ENCODE measurements around the gene AGAP1. TPM values are rescaled to one million over a fixed set of nuclear protein-coding genes. Genes with fewer than 3 reads are reported as not detected.

The AGAP1 gene
- total and polyA plus RNA-seq, 4 donors, result 2.0 to 8.5 (median 5.4) TPM

DNA sequence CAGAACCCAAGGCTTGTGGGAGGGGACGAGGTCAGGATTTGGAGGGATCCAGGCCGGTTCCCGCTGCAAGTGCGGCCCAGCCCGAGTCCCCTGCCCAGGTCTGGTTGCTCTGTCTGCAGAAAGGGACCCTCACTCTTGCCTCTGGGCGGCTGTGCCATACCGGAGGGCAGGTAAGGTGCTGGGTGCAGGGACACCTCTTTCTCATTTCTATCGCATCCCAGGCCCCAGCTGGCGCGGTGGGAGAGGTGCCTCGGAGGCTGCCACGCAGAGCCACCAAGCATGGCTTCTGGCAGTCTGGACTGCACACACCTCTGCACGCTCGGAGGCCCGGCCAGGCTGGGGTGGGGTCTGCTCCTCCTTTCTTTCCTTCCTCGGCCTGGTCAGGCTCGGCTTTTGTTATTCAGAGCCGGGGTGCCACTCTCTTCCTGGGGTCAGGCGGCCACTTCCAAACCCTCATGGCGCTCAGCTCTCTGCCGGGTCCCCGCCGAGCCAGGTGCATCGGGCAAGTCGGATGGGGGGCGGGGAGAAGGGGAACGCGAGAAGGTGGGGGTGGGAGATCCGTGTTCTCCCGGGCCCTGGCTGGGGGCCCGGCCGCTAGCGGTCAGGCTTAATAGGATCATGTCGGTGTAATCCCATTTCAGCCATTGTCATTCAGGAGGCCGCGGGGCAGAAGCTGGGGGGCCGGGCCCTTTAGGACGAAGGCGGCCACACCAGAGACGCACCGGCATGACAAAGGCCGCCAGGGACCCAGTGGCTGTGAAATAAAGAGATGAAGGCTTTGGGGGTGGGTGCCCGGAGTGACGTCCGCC is 665.3 kb downstream of the AGAP1 start:
- H3K36me3 ChIP-seq (ENCODE audit: control insufficient read depth in 4 of 4, insufficient read depth in 3 of 4, low read depth in 1 of 4, low read length in 3 of 4), result no peaks in the 10 kb centered on the region
- TF ChIP-seq, protein P1, sequence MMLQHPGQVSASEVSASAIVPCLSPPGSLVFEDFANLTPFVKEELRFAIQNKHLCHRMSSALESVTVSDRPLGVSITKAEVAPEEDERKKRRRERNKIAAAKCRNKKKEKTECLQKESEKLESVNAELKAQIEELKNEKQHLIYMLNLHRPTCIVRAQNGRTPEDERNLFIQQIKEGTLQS (IDR thresholded peaks at IDR 0.05), result no peak
- TF ChIP-seq, protein P2, sequence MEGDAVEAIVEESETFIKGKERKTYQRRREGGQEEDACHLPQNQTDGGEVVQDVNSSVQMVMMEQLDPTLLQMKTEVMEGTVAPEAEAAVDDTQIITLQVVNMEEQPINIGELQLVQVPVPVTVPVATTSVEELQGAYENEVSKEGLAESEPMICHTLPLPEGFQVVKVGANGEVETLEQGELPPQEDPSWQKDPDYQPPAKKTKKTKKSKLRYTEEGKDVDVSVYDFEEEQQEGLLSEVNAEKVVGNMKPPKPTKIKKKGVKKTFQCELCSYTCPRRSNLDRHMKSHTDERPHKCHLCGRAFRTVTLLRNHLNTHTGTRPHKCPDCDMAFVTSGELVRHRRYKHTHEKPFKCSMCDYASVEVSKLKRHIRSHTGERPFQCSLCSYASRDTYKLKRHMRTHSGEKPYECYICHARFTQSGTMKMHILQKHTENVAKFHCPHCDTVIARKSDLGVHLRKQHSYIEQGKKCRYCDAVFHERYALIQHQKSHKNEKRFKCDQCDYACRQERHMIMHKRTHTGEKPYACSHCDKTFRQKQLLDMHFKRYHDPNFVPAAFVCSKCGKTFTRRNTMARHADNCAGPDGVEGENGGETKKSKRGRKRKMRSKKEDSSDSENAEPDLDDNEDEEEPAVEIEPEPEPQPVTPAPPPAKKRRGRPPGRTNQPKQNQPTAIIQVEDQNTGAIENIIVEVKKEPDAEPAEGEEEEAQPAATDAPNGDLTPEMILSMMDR (IDR thresholded peaks at IDR 0.05; ENCODE audit: low read depth, low read length, missing input control), result no peak
- TF ChIP-seq, protein P3, sequence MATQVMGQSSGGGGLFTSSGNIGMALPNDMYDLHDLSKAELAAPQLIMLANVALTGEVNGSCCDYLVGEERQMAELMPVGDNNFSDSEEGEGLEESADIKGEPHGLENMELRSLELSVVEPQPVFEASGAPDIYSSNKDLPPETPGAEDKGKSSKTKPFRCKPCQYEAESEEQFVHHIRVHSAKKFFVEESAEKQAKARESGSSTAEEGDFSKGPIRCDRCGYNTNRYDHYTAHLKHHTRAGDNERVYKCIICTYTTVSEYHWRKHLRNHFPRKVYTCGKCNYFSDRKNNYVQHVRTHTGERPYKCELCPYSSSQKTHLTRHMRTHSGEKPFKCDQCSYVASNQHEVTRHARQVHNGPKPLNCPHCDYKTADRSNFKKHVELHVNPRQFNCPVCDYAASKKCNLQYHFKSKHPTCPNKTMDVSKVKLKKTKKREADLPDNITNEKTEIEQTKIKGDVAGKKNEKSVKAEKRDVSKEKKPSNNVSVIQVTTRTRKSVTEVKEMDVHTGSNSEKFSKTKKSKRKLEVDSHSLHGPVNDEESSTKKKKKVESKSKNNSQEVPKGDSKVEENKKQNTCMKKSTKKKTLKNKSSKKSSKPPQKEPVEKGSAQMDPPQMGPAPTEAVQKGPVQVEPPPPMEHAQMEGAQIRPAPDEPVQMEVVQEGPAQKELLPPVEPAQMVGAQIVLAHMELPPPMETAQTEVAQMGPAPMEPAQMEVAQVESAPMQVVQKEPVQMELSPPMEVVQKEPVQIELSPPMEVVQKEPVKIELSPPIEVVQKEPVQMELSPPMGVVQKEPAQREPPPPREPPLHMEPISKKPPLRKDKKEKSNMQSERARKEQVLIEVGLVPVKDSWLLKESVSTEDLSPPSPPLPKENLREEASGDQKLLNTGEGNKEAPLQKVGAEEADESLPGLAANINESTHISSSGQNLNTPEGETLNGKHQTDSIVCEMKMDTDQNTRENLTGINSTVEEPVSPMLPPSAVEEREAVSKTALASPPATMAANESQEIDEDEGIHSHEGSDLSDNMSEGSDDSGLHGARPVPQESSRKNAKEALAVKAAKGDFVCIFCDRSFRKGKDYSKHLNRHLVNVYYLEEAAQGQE (IDR thresholded peaks at IDR 0.05), result no peak
- TF ChIP-seq FOXA1 (IDR thresholded peaks at IDR 0.05), result no peak
- TF ChIP-seq RAD21 (IDR thresholded peaks at IDR 0.05), result no peak
- TF ChIP-seq NR2F2 (IDR thresholded peaks at IDR 0.05), result no peak
- peaks cover 0 to 3% (median 1%) of the 10 kb centered on the region in 4 donors for H3K9me3 ChIP-seq (ENCODE audit: control insufficient read depth in 4 of 4, low read length in 3 of 4)
- H3K27me3 ChIP-seq (ENCODE audit: control insufficient read depth in 4 of 4, insufficient read depth in 4 of 4, low read length in 3 of 4), result peaks cover 0 to 24% (median 9%) of the 10 kb centered on the region in 4 donors
- no peak overlapping the region for H3K4me3 ChIP-seq (ENCODE audit: low read depth in 1 of 3, low read length in 3 of 3)
- H3K4me1 ChIP-seq (ENCODE audit: control insufficient read depth in 4 of 4, insufficient read depth in 4 of 4, low read length in 3 of 4), result peaks cover 3 to 9% (median 7%) of the 10 kb centered on the region in 4 donors
- no peak overlapping the region for H3K27ac ChIP-seq (ENCODE audit: low read depth in 1 of 2, low read length in 2 of 2)
- no peak overlapping the region for H3K9ac ChIP-seq (ENCODE audit: low read depth in 1 of 2, low read length in 2 of 2)
- DNase-seq (ENCODE audit: low spot score), result no peak
- WGBS, result 15% methylated on average over 45 of the region's 45 CpGs

DNA sequence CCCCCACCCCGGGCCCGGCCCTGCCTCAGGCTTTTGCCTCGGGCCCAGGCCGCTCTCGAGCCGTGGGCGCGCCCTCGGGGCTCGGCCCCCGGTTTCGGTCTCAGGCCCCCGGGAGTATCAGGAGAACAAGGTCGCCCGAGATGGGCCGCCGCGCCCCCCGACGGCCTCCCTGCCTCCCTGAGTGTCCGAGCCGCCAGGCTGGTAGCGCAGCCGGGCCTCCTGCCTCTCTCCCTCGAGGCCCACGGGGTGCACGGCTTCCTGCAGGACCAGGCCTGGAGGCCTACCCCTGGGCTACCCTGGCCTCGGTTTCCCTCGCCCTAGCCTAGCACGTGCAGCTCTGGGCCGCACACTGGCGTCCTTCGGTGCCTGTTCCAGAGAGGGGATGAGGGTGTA is 665.9 kb downstream of the AGAP1 start:
- H3K27ac ChIP-seq (ENCODE audit: low read depth in 1 of 2, low read length in 2 of 2), result no peak overlapping the region
- H3K27me3 ChIP-seq (ENCODE audit: control insufficient read depth in 4 of 4, insufficient read depth in 4 of 4, low read length in 3 of 4), result peaks cover 0 to 30% (median 10%) of the 10 kb centered on the region in 4 donors
- H3K4me3 ChIP-seq (ENCODE audit: low read depth in 1 of 3, low read length in 3 of 3), result no peak overlapping the region
- peaks cover 9 to 15% (median 11%) of the 10 kb centered on the region in 4 donors for H3K4me1 ChIP-seq (ENCODE audit: control insufficient read depth in 4 of 4, insufficient read depth in 4 of 4, low read length in 3 of 4)
- 11% methylated on average over 33 of the region's 33 CpGs for WGBS
- H3K36me3 ChIP-seq (ENCODE audit: control insufficient read depth in 4 of 4, insufficient read depth in 3 of 4, low read depth in 1 of 4, low read length in 3 of 4), result peaks cover 0 to 1% (median 0%) of the 10 kb centered on the region in 4 donors
- no peaks in the 10 kb centered on the region for H3K9me3 ChIP-seq (ENCODE audit: control insufficient read depth in 4 of 4, low read length in 3 of 4)
- DNase-seq (ENCODE audit: low spot score), result no peak
- TF ChIP-seq EGR1 (IDR thresholded peaks at IDR 0.05; ENCODE audit: low read depth in 2 of 2) (no peak), RAD21 (IDR thresholded peaks at IDR 0.05) (no peak), NR2F2 (IDR thresholded peaks at IDR 0.05) (no peak), SP1 (IDR thresholded peaks at IDR 0.05) (no peak)
- TF ChIP-seq, protein P4, sequence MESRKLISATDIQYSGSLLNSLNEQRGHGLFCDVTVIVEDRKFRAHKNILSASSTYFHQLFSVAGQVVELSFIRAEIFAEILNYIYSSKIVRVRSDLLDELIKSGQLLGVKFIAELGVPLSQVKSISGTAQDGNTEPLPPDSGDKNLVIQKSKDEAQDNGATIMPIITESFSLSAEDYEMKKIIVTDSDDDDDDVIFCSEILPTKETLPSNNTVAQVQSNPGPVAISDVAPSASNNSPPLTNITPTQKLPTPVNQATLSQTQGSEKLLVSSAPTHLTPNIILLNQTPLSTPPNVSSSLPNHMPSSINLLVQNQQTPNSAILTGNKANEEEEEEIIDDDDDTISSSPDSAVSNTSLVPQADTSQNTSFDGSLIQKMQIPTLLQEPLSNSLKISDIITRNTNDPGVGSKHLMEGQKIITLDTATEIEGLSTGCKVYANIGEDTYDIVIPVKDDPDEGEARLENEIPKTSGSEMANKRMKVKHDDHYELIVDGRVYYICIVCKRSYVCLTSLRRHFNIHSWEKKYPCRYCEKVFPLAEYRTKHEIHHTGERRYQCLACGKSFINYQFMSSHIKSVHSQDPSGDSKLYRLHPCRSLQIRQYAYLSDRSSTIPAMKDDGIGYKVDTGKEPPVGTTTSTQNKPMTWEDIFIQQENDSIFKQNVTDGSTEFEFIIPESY (IDR thresholded peaks at IDR 0.05), result no peak
- H3K9ac ChIP-seq (ENCODE audit: low read depth in 1 of 2, low read length in 2 of 2), result no peak overlapping the region

Measured in liver (tissue), 9 donors.